ENCODE measurements around the gene TXNDC2.

DNA sequence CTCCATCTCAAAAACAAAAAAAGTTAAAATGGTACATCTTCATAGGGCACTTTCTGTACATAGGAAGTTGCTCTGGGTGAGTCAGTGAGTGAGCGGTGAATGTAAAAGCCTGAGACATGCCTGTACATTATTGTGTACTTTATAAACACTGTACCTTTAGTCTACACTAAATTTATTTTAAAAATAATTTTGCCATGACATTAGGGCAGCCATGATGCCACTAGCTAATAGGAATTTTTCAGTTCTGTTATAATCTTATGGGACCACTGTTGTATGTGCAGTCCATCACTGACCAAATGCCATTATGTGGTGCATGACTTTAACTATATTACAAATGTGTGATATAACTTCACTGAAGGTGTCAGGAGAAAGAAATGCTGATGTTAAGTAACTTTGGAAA lies 11.0 kb upstream of the TXNDC2 start:
- TF ChIP-seq CTCF (conservative IDR thresholded peaks at IDR 0.05), result no peak
- no peak for TF ChIP-seq ZFX (IDR thresholded peaks at IDR 0.05)

Measured in C4-2B (cell line).